Right lobe of liver (tissue), 4 donors: ENCODE measurements around the gene DUSP1.

Experiments used
- POLR2A ChIP-seq: fragments of 450-650 bp; IDR thresholded peaks from one replicate; pipeline ENCODE4 v1.6.1; 2017; ENCODE audit warnings: antibody characterized with exemption, mild to moderate bottlenecking
- TF ChIP-seq, protein P1 (sequence below), 4 donors: fragments of 200-600 bp in 3 of 4; fragments of 450-650 bp in 1 of 4; IDR thresholded peaks; one replicate each; pipeline versions ENCODE4 v1.5.1 to v1.8.0; 2016 to 2022; ENCODE audit warnings: antibody characterized with exemption in 4 of 4, mild to moderate bottlenecking in 2 of 4
- donor health status: DM: no; HTN: no; CAD: no.
- donor health status: DM: no; HTN: no; CAD: no.
- donor health status: DM: no; HTN: yes; CAD: no.

GRCh38 chr5:172743112-172743959 lies 27.7 kb downstream of the DUSP1 start:
- TF ChIP-seq, protein P1, sequence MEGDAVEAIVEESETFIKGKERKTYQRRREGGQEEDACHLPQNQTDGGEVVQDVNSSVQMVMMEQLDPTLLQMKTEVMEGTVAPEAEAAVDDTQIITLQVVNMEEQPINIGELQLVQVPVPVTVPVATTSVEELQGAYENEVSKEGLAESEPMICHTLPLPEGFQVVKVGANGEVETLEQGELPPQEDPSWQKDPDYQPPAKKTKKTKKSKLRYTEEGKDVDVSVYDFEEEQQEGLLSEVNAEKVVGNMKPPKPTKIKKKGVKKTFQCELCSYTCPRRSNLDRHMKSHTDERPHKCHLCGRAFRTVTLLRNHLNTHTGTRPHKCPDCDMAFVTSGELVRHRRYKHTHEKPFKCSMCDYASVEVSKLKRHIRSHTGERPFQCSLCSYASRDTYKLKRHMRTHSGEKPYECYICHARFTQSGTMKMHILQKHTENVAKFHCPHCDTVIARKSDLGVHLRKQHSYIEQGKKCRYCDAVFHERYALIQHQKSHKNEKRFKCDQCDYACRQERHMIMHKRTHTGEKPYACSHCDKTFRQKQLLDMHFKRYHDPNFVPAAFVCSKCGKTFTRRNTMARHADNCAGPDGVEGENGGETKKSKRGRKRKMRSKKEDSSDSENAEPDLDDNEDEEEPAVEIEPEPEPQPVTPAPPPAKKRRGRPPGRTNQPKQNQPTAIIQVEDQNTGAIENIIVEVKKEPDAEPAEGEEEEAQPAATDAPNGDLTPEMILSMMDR (IDR thresholded peaks at IDR 0.05), result no peak
- TF ChIP-seq POLR2A, result no peak
